HG02943 (cell line): ENCODE results near the gene DHRSX.
"Not testable (repeated sequence)": the region's sequence is repeated elsewhere in the genome, so short reads cannot be mapped to it uniquely, and the experiment has no call there.

Source experiments
- ATAC-seq: cut with Tn5 transposase; IDR thresholded peaks from one replicate; pipeline ENCODE4 v1.9.1; 2021; ENCODE audit warnings: mild to moderate bottlenecking, low read depth, moderate library complexity; ENCODE audit not compliant: unreplicated experiment

DHRSX gene

DNA sequence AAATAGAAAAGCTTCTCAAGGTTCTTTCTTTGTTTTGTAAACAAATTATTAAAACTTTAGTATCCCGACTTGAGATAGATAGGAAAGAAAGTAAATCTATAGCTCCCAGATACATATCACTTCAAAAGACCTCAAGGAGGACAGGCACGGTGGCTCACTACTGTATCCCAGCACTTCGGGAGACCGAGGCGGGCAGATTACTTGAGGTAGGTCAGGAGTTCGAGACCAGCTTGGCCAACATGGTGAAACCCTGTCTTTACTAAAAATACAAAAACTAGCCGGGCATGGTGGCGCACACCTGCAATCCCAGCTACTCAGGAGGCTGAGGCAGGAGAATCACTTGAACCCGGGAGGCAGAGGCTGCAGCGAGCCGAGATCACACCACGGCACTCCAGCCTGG lies 260.0 kb downstream of the DHRSX start:
- ATAC-seq = not testable (repeated sequence)

DNA sequence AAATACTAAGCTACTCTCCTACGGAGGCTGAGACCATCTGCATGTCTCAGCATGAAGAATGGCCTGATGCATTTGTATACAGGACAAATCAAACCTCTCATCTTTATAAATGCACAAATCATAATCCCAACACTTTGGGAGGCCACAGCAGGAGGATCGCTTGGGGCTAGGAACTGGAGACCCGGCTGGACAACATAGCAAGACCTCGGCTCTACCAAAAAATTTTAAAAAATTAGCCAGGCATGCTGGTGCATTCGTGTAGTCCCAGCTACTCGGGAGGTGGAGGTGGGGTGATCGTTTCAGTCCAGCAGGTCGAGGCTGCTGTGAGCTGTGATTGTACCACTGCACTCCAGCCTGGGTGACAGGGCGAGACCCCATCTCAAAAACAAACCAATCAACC lies 262.8 kb downstream of the DHRSX start:
- no peak for ATAC-seq

DNA sequence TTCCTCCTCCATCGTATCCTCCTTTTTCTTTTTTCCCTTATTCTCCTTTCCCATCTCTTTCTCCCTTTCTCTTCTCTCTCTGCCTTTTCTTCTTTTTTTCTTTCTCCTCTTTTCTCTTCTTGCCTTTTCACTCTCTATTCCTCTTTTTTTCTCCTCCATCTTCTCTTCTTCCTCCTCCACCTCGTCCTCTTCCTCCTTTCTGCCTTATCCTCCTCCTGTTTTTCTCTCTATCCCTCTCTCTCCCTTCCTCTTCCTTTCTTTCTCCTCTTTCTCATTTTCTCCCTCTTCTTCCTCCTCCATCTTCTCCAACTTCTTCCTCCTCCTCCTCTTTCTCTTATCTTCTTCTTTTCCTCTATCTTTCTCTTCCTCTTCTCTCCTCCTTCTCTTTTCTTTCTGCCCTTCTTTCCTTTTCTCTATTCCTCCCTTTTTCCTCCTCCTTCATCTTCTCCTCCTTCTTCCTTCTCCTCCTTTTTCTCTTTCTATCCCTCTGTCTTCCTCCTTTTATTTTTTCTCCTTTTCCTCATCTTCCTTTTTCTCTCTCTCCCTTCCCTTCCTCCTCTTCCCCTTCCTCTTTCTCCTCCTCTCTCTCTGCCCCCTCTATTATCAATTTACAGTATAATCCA lies 269.1 kb downstream of the DHRSX start:
- ATAC-seq = no peak

DNA sequence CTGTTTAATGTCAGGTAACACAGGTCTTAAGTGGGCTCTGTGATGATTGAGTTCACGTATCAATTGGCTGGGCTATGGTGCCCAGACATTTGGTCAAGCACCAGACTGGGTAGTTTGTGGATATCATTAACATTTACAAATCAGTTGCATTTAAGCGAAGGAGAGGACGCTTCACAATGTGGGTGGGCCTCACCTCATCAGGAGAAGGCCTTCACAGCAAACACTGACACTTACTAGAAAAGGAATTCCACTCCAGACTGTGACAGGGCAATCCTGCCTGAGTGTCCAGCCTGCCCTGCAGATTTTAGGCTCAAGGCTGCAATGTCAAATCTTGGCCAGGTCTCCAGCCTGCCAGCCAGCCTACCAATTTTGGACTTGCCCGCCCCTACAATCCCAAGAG lies 270.3 kb downstream of the DHRSX start:
- no peak for ATAC-seq

DNA sequence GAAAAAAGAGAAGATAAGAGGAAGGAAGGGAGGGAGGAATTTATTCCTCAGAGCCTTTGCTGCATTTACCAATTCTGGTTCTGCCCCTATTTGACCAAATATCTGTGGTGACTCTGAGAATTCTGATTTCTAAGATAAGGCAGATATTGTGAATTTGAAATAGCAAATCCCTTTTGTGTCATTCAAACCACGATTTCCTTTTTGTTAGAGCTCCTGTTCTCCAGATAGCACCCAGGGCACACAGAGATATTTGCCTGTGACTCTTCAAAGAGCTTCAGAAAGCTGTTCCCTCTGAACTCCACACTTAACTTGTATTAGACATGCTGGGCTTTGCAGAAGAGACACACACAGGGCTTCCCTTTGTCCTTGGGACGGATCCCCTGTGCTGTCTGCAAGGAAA lies 272.2 kb downstream of the DHRSX start:
- ATAC-seq = no peak

DNA sequence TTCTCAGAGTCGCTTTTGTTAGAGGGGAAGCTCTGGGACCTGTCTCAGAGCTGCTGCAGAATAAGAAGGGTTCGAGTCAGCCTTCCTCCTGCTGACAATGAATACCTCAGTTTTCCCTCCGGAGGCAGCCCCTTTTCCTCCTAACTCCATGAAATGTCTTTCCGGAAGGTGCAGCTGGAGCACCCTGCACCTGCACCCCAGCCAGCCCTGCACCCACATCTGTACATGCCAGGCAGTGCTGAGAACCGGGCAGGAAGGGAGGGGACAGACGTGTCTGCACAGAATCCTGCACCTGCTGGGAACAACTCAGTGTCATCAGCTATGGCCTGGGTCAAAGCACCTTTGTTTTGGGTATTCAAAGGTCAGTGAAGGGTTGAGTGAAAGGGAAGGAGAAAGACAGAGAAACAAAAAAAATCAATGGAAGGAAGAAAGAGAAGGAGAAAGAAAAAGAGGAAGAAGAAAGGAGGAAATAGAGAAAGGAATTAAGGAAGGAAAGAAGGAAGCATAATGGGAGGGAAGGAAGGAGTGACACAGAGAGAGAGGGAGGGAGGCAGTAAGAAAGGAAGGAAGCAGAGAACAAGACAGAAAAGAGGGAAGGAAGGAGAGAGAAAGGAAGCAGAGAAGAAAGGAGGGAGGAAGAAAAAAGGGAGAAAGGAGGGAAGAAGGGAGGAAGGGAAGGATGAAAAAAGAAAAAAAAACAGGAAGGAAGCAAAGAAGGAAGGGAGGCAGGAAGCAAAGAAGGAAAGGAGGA lies 273.7 kb downstream of the DHRSX start:
- ATAC-seq = no peak

DNA sequence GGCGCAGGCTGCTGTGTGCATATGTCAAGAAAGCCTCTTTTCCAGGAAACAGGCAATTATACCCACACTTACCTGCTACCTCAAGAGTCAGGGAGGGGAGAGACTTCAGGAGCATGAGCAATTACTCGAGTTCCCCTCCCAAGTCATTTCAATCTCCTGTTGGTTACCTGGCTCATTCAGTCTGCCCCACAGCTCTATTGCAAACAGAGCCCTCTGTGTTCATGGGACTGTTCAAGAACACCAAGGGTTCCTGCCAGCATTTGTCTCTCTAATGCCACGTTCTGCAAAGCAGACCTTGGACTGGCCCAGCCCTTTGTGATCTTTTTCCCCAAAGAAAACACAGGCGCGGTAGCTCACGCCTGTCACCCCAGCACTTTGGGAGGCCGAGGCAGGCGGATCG lies 274.6 kb downstream of the DHRSX start:
- no peak for ATAC-seq

DNA sequence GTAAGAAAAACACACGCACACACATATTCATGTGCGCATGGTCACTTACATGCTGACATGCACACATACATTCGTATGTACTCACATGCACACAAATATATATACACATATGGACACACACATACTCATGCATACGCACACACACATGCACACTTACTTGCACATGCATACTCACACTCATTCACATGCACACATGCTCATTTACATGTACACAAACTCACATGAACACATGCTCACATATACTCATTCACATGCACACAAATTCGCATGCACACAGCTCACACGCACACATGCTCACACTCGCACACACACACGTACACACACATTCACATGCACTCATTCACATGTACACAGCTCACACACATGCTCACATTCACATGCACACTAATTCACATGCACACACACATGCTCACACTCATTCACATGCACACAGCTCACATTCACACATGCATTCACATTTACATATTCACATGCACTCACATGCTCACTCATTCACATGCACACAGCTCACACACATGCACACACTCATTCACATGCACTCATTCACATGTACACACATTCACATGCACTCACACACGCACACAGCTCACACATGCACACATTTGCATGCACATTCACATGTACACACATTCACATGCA lies 276.1 kb downstream of the DHRSX start:
- ATAC-seq = no peak

DNA sequence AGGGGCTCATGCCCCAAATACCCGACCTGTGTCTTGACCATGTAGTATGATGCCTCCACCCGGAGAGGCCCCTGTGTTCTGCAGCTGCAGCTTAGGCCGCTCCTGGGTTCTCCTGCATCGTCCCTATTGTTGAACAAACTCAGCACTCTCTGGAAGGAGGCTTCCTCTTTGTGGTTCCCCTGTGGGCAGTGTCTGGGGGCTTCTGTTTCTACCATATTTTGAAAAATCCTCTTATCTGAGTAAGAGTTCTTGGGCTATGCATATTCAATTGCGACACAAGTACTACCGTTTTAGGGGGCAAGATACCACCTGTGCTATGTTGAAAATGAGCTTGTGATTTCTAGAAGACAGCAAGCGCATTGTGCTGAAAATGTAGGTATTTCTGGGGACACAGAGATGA lies 276.6 kb downstream of the DHRSX start:
- no peak for ATAC-seq

DNA sequence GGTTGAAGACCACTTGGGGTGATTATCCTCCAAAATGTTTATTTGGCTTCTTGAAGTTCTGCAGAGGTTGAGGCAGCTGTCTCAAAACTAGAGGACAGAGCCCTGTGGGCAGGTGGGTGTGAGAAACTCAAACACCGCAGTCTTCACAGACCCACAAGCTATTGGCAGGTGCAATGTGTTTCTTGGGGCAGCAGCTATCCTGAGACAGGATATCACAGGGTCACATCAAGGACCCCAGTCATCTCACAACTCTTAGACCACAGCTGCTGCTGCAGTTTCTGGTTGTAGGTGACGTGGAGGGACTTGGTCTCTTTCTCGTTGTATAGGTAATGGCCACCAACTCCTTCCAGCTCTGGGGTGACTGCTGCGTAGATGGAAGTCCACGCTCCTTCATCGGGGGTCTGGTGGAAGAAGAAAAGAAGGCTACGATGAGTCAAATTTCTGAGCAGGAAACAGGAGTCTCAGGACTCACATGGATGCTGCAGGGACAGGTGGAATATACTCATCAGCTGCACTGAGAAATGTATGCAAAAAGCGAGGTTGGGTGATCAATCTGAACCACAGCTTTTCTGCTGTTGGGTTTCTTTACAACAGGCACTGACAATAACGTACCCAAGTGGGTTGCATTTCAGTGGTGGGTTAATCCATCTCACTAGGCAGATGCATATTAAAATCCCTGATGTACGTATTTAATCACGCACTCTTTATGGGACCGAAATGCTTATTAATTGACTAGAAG lies 279.8 kb downstream of the DHRSX start:
- no peak for ATAC-seq

DNA sequence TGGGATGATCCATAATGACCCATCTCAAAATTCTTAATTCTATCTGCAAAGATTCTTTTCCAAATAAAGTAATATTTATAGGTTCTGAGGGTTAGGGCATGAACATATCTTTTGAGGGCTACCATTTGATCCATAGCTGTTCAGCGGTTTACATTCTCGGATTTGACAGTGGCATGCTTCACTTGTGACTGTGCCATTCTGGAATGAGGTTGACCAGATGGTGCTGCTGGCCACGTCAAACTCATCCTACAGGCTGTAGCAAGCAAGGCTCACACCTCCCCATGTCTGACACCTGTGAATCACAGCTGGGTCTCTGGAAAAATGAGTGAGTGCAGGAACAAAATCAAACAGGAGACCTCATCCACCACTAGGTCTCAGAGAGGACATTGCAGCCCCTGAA lies 280.5 kb downstream of the DHRSX start:
- ATAC-seq = no peak

DNA sequence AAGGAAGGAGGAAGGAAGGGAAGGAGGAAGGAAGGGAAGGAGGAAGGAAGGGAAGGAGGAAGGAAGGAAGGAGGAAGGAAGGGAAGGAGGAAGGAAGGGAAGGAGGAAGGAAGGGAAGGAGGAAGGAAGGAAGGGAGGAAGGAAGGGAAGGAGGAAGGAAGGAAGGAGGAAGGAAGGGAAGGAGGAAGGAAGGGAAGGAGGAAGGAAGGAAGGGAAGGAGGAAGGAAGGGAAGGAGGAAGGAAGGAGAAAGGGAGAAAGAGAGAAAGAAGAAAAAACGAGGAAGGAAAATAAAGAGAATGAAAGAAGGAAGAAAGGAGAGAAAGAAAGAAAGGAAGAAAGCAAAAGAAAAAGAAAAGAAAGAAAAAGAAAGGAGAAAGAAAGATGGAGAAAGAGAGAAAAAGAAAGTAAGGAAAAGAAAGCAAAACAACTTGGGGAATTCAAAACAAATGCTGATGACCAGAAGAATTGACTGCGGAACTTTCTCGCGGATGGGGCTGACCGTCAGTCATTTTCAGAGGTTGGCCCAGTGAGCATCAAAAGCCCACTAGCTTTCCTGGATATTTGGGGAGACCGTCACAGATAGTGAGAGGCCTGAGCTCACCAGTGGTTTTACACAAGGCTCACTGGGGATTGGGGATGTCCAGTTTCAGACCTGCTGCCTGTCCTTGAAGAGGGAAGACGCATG lies 286.5 kb downstream of the DHRSX start:
- not testable (repeated sequence) for ATAC-seq

DNA sequence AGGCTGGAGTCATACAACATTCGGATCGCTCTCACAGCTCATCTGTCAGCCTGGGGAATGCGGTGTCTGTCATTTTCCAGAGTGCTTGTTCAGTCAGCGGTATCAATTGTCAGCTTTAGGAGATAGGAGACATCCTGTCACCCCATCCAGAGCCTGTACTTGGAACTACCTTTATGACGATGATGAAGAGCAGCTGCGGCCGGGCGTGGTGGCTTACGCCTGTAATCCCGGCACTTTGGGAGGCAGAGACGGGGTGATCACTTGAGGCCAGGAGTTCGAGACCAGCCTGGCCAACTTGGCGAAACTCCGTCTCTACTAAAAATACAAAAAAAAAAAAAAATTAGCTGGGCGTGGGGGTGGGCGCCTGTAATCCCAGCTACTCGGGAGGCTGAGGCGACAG lies 289.1 kb downstream of the DHRSX start:
- not testable (repeated sequence) for ATAC-seq

DNA sequence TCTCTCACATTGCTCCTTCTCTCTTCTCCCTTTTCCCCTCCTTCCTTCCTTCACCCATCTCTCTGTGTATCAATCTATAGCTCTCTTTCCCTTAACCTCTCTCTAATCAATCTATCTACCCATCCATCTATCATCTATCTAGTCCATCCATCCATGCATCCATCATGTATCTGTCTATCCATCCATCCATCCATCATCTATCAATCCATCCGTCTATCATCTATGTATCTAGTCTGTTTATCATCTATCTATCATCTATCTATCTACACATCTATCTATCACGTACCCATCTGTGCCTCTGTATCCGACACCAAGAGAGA lies 307.5 kb downstream of the DHRSX start:
- no peak for ATAC-seq

DNA sequence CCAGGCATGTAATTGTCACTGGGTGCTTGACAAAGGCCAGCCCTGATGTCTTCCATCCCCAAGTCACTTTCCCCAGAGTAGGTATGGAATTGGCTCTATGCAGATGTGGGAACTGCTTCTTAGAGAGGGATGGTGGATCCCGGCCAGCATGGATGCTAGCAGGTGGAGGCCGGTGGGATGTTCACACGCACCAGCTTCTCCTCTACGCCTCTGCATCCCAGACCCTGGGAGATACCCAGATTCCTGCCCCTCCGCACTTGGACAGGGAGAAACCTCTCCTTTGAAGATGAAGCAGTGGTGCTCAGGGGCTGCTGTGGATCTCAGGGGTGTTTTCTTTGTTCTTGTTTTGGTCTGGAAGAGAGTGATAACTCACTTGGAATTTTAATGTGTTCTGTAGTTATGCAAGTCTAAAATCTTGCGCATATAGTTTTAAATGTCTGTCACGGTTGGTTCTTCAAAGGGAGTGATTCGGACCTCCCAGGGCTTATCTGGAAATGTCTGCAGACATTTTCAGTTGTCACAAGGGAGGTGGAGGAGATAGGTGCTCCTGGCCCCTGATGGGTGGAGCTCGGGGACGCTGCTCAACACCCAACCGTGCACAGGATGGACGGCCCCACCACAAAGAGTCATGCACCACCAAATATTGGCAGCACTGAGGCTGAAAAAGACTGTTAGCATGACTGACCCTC lies 308.0 kb downstream of the DHRSX start:
- ATAC-seq = no peak

DNA sequence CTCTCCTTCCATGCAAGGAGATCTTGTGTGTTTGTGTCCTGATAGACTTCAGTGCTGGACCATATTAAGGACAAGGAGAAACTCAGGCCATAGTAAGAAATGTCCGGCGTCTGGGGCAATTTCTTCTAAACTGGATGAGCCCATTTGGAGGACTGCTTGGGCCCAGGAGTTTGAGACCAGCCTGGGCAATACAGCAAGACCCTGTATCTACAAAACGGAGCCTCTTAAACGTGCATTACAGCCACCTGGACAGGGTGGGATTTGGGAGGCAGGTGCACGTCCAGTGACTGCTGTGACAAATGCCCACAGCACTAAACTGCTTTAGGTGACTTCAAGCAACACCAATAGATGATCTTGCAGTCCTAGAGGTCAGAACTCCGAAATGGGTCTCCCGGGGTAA lies 311.9 kb downstream of the DHRSX start:
- ATAC-seq = no peak

DNA sequence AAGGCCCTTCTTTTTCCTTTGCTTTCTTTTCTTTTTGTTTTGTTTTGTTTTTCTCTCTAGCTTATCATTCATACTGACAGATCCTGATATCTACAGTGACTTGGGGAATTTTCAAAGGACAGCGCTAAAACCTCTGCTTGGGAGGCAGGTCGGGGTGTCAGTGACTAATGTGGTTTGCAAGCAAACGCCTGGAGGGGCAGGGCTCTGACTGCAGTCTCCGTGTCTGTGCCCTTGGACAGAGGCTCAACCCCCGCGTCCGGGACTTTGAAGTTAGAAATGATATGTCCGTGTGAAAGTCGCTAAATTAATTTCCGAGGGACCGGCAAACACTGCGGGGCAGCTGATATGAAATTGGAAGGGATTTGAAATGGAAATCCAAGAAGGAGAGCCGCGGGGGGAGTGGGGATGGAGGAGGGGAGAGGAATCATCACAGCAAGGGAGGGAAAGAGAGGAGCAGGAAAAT lies 312.4 kb downstream of the DHRSX start:
- no peak for ATAC-seq

DNA sequence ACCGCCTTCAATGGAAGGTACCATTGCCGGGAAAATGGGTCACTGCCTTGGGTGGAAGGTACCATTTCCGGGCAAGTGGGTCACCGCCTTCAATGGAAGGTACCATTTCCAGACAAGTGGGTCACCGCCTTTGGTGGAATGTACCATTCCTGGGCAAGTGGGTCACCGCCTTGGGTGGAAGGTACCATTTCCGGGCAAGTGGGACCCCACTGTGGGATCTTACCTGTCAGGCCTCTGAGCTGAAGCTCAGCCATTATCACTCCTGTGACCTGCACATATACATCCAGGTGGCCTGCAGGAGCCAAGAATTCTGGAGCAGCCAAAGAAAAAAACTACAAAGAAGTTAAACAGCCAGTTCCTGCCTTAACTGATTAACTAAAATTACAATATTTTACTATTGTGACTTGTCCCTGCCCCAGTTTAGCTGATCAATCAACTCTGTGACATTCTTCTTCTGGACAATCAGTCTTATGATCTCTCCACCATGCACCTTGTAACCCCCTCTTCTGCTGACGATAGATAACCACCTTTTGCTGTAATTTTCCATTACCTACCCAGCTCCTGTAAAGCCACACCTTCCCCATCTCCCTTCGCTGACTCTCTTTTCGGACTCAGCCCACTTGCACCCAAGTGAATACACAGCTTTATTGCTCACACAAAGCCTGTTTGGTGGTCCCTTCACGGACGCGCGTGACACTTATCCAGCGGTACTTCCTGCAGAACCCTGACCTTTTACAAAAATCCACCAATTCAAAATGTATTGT lies 313.2 kb downstream of the DHRSX start:
- no peak for ATAC-seq

DNA sequence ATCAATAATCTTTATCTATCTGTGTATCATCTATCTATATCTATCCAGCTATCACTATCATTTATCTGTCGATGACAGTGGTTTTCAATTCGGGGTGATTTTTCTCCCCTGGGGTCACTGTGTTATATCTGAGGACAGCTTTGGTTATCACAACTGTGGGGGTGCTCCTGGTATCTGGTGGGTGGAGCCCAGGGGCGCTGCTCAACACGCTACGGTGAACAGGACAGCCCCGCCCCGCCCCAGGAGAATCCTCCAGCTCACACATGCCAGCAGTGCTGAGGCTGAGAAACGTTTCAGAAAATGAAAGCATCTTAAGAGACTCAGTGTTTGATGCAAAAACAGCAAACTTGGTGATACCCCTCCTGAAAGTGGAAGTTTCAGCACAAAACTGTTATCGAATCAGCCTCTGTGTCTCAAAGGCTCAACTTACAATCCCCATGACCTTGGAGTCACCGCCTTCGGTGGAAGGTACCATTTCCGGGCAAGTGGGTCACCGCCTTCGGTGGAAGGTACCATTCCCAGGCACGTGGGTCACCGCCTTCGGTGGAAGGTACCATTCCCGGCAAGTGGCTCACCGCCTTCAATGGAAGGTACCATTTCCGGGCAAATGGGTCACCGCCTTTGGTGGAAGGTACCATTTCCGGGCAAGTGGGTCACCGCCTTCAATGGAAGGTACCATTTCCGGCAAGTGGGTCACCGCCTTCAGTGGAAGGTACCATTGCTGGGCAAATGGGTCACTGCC lies 315.3 kb downstream of the DHRSX start:
- no peak for ATAC-seq
